A673 (cell line): ENCODE results near the gene BPIFA1. TPM values are rescaled to one million over a fixed set of nuclear protein-coding genes. Genes with fewer than 3 reads are reported as not detected.

Source experiments
- BruUV-seq: library from RNA; stranded (reverse); fragments of 400-500 nt; replicated peaks from 2 replicates; lab custom pipeline; 2021; lab: Mats Ljungman, UMichigan
- CTCF ChIA-PET: fragments of 300-600 bp; sonication (Branson Sonifier 250); formaldehyde crosslinking; loops from one replicate; lab custom pipeline; 2022; ENCODE audit warnings: antibody characterized with exemption; lab: Charles Lee
- POLR2A ChIA-PET: fragments of 300-600 bp; sonication (Branson Sonifier 250); formaldehyde crosslinking; loops from one replicate; lab custom pipeline; 2022; ENCODE audit warnings: antibody characterized with exemption; ENCODE audit not compliant: low non-redundant PET; lab: Charles Lee
- DNase-seq: peaks from one replicate; pipeline ENCODE4 v3.0.0-alpha.2; 2015; ENCODE audit warnings: low spot score
- H3K27ac ChIP-seq: fragments of 200-600 bp; sonication (generic); 2 replicates; pipeline ENCODE4 v1.5.1; 2016; ENCODE audit warnings: mixed run types, low read depth, mild to moderate bottlenecking, mixed read lengths, antibody characterized with exemption, low read length; ENCODE audit not compliant: poor library complexity, severe bottlenecking
- H3K27me3 ChIP-seq: fragments of 200-600 bp; sonication (generic); replicated peaks from 2 replicates; pipeline ENCODE4 v1.6.1; 2017; ENCODE audit warnings: mixed run types, low read depth, mild to moderate bottlenecking, mixed read lengths, antibody characterized with exemption, low read length; ENCODE audit not compliant: insufficient read depth, poor library complexity
- H3K36me3 ChIP-seq: fragments of 200-600 bp; sonication (generic); 2 replicates; pipeline ENCODE4 v1.6.1; 2016; ENCODE audit warnings: mixed run types, mild to moderate bottlenecking, mixed read lengths, antibody characterized with exemption, low read length; ENCODE audit not compliant: insufficient read depth, poor library complexity, severe bottlenecking
- H3K4me1 ChIP-seq: fragments of 200-600 bp; sonication (generic); 2 replicates; pipeline ENCODE4 v1.6.1; 2017; ENCODE audit warnings: mixed run types, mild to moderate bottlenecking, mixed read lengths, antibody characterized with exemption, low read length; ENCODE audit not compliant: insufficient read depth, poor library complexity, severe bottlenecking
- H3K4me3 ChIP-seq: fragments of 200-600 bp; sonication (generic); 2 replicates; pipeline ENCODE4 v1.5.1; 2016; ENCODE audit warnings: low read depth, mixed run types, mild to moderate bottlenecking, mixed read lengths, low read length; ENCODE audit not compliant: poor library complexity, severe bottlenecking
- H3K9me3 ChIP-seq: fragments of 200-600 bp; sonication (generic); 2 replicates; pipeline ENCODE4 v1.6.1; 2016; ENCODE audit warnings: mixed run types, low read depth, mild to moderate bottlenecking, mixed read lengths, antibody characterized with exemption, low read length; ENCODE audit not compliant: poor library complexity, severe bottlenecking
- EZH2 ChIP-seq: fragments of 200-600 bp; sonication (generic); IDR thresholded peaks from 2 replicates; pipeline ENCODE4 v1.6.1; 2017; ENCODE audit warnings: borderline replicate concordance, low read depth, mild to moderate bottlenecking, mixed read lengths, antibody characterized with exemption, low read length; ENCODE audit not compliant: poor library complexity, severe bottlenecking
- intact Hi-C: fragments of 100-400 bp; cut with micrococcal nuclease; formaldehyde crosslinking; loops from one replicate; pipeline ENCODE4 v1.10.0; 2022; ENCODE audit not compliant: unreplicated experiment
- total RNA-seq: library from RNA; stranded (reverse); gene quantifications from 2 replicates; pipeline ENCODE4 v1.2.3, GENCODE V29; 2021
- TF ChIP-seq, protein P1 (sequence below): fragments of 300-800, 200-600 bp; sonication (generic); conservative IDR thresholded peaks from 2 replicates; pipeline ENCODE4 v1.5.1; 2017; ENCODE audit warnings: low read depth, mild to moderate bottlenecking, antibody characterized with exemption, low read length, moderate library complexity, mixed read lengths

BPIFA1 gene
- total RNA-seq, 1 experiment from 2014 or later = not detected

DNA sequence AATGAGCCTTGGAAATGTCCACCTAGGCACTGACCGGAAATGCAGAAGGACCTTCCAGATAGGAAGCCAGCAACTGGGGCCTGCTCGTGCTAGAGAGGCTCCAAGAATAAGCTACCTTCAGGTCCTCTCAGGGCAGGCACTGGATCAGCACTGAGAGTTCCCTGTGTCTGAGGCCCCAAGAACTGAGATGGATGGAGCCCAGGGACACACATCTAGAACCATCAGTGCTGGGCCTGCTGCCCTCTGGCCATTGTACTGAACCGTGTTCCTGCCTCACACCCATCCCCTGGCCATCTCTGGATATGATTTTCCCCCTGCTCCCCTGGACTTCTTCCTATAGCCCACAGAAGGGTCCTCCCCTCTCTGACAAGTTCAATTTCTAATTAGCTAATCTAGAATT, 10.3 kb downstream of the BPIFA1 start:
- intact Hi-C loops = no loop called here
- ChIA-PET POLR2A (no interaction called here), CTCF (no interaction called here)
- H3K27ac ChIP-seq = no peak overlapping the region
- TF ChIP-seq, protein P1, sequence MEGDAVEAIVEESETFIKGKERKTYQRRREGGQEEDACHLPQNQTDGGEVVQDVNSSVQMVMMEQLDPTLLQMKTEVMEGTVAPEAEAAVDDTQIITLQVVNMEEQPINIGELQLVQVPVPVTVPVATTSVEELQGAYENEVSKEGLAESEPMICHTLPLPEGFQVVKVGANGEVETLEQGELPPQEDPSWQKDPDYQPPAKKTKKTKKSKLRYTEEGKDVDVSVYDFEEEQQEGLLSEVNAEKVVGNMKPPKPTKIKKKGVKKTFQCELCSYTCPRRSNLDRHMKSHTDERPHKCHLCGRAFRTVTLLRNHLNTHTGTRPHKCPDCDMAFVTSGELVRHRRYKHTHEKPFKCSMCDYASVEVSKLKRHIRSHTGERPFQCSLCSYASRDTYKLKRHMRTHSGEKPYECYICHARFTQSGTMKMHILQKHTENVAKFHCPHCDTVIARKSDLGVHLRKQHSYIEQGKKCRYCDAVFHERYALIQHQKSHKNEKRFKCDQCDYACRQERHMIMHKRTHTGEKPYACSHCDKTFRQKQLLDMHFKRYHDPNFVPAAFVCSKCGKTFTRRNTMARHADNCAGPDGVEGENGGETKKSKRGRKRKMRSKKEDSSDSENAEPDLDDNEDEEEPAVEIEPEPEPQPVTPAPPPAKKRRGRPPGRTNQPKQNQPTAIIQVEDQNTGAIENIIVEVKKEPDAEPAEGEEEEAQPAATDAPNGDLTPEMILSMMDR = no peak
- TF ChIP-seq EZH2 = no peak
- no peaks in the 10 kb centered on the region for H3K4me1 ChIP-seq
- peaks cover 16% of the 10 kb centered on the region for H3K27me3 ChIP-seq
- no TSS peak for BruUV-seq
- no peak for DNase-seq
- H3K9me3 ChIP-seq = no peaks in the 10 kb centered on the region
- H3K4me3 ChIP-seq = no peak overlapping the region
- no peaks in the 10 kb centered on the region for H3K36me3 ChIP-seq

DNA sequence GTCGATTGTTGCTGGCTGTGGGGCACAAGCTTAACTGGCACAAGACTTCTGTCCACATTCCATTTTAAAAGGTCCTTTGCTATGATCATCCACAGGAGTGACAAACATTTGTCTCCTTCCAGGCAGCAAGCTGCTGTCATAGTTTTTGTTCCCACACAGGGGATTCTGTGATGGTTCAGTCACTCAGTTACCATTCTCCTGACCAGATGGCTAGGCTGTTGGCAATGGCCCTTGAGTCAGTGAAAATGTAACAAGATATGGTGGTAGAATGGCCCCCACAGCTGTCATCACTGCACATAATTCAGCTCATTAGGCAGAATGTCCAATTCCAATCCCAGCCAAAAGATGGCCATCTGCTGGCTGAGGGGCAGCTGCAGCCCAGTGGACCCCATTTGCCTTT, 13.7 kb downstream of the BPIFA1 start:
- ChIA-PET CTCF (interaction anchor here (0.6 kb wide), 1 partner anchor 1396 kb away, joined by 5 read pairs; no protein-coding TSS in a partner anchor), POLR2A (no interaction called here)
- no peak for DNase-seq
- intact Hi-C loops = no loop called here
- H3K27ac ChIP-seq = no peak overlapping the region
- H3K27me3 ChIP-seq = peaks cover 15% of the 10 kb centered on the region
- H3K36me3 ChIP-seq = no peaks in the 10 kb centered on the region
- no peaks in the 10 kb centered on the region for H3K4me1 ChIP-seq
- no peaks in the 10 kb centered on the region for H3K9me3 ChIP-seq
- H3K4me3 ChIP-seq = no peak overlapping the region
- no peak for TF ChIP-seq EZH2
- TF ChIP-seq, protein P1 = no peak
- no TSS peak for BruUV-seq

DNA sequence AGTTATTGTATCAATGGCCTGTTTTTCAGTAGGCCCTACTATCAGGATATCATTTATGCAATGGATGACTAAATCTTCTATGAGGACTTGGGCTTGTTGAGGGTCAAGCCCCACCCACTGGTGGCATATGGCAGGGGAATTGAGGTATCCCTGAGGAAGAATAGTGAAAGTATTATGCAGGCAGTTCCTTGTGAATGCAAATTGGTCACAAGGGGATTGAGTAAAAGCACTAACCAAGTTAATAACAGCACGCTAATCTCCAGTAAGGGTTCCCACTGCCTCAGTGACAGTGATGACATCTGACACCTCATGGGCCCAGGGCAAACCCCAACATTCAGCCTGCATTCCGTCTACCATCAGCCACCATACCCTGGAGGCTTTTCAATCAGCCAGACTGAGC, 14.9 kb downstream of the BPIFA1 start:
- Histone ChIP-seq H3K36me3 (no peaks in the 10 kb centered on the region), H3K27me3 (peaks cover 20% of the 10 kb centered on the region), H3K9me3 (no peaks in the 10 kb centered on the region), H3K4me1 (no peaks in the 10 kb centered on the region), H3K27ac (no peak overlapping the region), H3K4me3 (no peak overlapping the region)
- ChIA-PET POLR2A (no interaction called here), CTCF (no interaction called here)
- no peak for TF ChIP-seq EZH2
- TF ChIP-seq, protein P1 = no peak
- intact Hi-C loops = no loop called here
- DNase-seq = no peak
- no TSS peak for BruUV-seq
